ENCODE measurements around the gene CNOT4. TPM values are rescaled to one million over a fixed set of nuclear protein-coding genes. Genes with fewer than 3 reads are reported as not detected.
A peak's percentile ranks its signal among the peaks of the same experiment; 100 is the strongest.

The CNOT4 gene
- total and polyA plus RNA-seq, 2 donors (not counting 1 experiment from before 2014, with no cell fraction given), result 14.9 to 15.9 TPM

- Histone ChIP-seq H3K9me3 (ENCODE audit: control insufficient read depth, insufficient read depth, low read depth, low read length) (no peaks in the 10 kb centered on the region), H3K4me2 (ENCODE audit: extremely low read depth, insufficient read depth, low read length) (peak overlapping the region; percentile 88)
These were observed 48.5 kb upstream of the CNOT4 start for GRCh38 chr7:135558337-135558767.

DNA sequence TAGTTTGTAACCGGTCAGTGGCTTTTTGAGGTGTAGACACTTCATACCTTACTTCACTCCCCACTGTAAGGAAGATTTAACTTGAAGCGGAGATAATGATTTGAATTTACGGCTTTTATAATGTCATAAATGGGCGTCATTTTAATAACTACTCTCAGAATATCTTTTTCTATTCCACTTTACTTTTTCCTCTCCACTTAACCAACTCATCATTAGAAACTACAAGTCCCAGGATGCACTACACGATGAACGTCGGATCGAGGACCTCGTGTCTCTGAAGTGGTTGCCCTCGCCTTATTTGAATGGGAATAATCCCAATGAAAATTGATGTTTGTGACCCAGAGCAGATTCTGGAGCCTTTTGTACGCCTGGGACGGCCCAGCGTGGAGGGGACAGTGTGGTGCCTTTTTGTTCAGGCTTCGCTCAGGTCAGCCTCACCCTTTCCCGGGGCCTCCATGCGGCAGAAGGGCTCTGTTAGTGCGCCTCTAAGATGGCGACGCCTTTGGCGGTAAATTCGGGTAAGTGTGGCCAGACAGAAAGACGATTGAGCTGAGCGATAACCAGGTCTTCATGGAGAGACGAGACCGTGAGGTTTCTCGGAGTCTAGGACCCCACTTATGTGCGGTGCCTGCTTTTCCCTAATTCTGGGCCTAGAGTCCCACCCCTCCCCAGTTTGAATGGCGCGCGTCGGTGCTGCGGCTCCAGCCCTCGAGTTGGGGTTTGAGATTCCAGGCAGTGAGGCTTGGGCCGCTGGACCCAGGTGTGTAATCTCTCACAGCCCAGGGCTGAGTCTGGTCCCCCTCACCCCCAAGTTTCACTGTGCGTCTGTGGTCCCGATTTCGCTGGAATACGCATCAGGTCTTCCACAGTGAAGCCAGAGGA is 47.8 kb upstream of the CNOT4 start, which contains the start of gene NUP205:
NUP205 (plus strand) TSS at position 463 of the 882 bp plus-strand sequence; CDS start at position 491, 28 bp downstream.
- Histone ChIP-seq H3K9ac (ENCODE audit: insufficient read depth, low read length) (peak within 1 kb of the TSS; percentile 67), H2AFZ (ENCODE audit: low read length) (peak within 1 kb of the TSS; percentile 91), H3K27ac (ENCODE audit: insufficient read depth, low read length) (peak within 1 kb of the TSS; percentile 91), H3K4me3 (replicated peaks in 1 of 4; ENCODE audit: control extremely low read depth in 1 of 4, insufficient read depth in 1 of 4, low read depth in 3 of 4, low read length in 4 of 4) (peak within 1 kb of the TSS; percentile 78 to 92 (median 83)), H3K36me3 (ENCODE audit: control insufficient read depth, insufficient read depth, low read length) (no peaks in the 10 kb centered on the region), H3K9me3 (ENCODE audit: control insufficient read depth, insufficient read depth, low read depth, low read length) (no peaks in the 10 kb centered on the region), H3K79me2 (ENCODE audit: control insufficient read depth, insufficient read depth, low read length) (peaks cover 40% of the 10 kb centered on the region), H3K4me2 (ENCODE audit: extremely low read depth, insufficient read depth, low read length) (peak within 1 kb of the TSS; percentile 88), H4K20me1 (ENCODE audit: control insufficient read depth, extremely low read depth, insufficient read depth, low read length) (no peaks in the 10 kb centered on the region), H3K27me3 (ENCODE audit: control insufficient read depth, insufficient read depth, low read length) (no peaks in the 10 kb centered on the region), H3K4me1 (ENCODE audit: control insufficient read depth, extremely low read depth, insufficient read depth, low read length) (no peaks in the 10 kb centered on the region)
- no peak for TF ChIP-seq CTCF (conservative IDR thresholded peaks at IDR 0.05 in 1 of 2, IDR thresholded peaks at IDR 0.05 in 1 of 2; ENCODE audit: low read depth in 1 of 2, low read length in 2 of 2)
- DNase-seq (ENCODE audit: low read depth in 2 of 2), result peak; percentile 75 to 92

More at GRCh38 chr7:135558337-135558767, 48.5 kb upstream of the CNOT4 start:
- H3K4me3 ChIP-seq (replicated peaks in 1 of 4; ENCODE audit: control extremely low read depth in 1 of 4, insufficient read depth in 1 of 4, low read depth in 3 of 4, low read length in 4 of 4), result peak overlapping the region; percentile 78 to 92 (median 83)
- H4K20me1 ChIP-seq (ENCODE audit: control insufficient read depth, extremely low read depth, insufficient read depth, low read length), result no peaks in the 10 kb centered on the region
- H3K9ac ChIP-seq (ENCODE audit: insufficient read depth, low read length), result peak overlapping the region; percentile 67
- H3K27me3 ChIP-seq (ENCODE audit: control insufficient read depth, insufficient read depth, low read length), result no peaks in the 10 kb centered on the region
- peak; percentile 56 to 59 for DNase-seq (ENCODE audit: low read depth in 2 of 2)
- H3K79me2 ChIP-seq (ENCODE audit: control insufficient read depth, insufficient read depth, low read length), result peaks cover 44% of the 10 kb centered on the region
- peak overlapping the region; percentile 91 for H2AFZ ChIP-seq (ENCODE audit: low read length)
- TF ChIP-seq EZH2 (IDR thresholded peaks at IDR 0.05; ENCODE audit: low read length, missing control alignments), result no peak
- peak; percentile 55 to 60 for TF ChIP-seq CTCF (conservative IDR thresholded peaks at IDR 0.05 in 1 of 2, IDR thresholded peaks at IDR 0.05 in 1 of 2; ENCODE audit: low read depth in 1 of 2, low read length in 2 of 2)
- no peaks in the 10 kb centered on the region for H3K36me3 ChIP-seq (ENCODE audit: control insufficient read depth, insufficient read depth, low read length)
- H3K27ac ChIP-seq (ENCODE audit: insufficient read depth, low read length), result peak overlapping the region; percentile 91
- no peaks in the 10 kb centered on the region for H3K4me1 ChIP-seq (ENCODE audit: control insufficient read depth, extremely low read depth, insufficient read depth, low read length)

DNA sequence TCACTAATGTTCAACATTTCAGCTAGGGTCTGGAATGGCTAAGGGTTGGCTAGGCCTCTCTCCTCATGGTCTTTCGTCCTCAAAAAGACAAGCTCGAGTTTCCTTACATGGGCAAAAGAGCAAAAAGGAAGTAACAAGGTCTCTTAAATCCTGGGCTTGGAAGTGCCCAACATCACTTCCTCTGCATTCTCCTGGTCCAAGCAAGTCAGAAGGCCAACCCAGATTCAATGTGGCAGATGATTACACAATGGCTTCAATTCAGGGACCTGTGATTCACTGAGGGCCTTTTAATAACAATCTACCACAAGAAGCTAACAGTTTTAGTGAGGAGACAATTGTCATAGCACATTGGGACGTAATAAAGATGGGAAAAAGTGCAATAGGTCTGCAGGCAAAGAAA is 43.4 kb upstream of the CNOT4 start:
- no peaks in the 10 kb centered on the region for H4K20me1 ChIP-seq (ENCODE audit: control insufficient read depth, extremely low read depth, insufficient read depth, low read length)
- DNase-seq (ENCODE audit: low read depth in 2 of 2), result no peak
- no peak overlapping the region for H3K27ac ChIP-seq (ENCODE audit: insufficient read depth, low read length)
- H3K4me2 ChIP-seq (ENCODE audit: extremely low read depth, insufficient read depth, low read length), result no peak overlapping the region
- no peaks in the 10 kb centered on the region for H3K9me3 ChIP-seq (ENCODE audit: control insufficient read depth, insufficient read depth, low read depth, low read length)
- no peak overlapping the region for H3K9ac ChIP-seq (ENCODE audit: insufficient read depth, low read length)
- no peak overlapping the region for H3K4me3 ChIP-seq (replicated peaks in 1 of 4; ENCODE audit: control extremely low read depth in 1 of 4, insufficient read depth in 1 of 4, low read depth in 3 of 4, low read length in 4 of 4)
- no peaks in the 10 kb centered on the region for H3K4me1 ChIP-seq (ENCODE audit: control insufficient read depth, extremely low read depth, insufficient read depth, low read length)
- H3K79me2 ChIP-seq (ENCODE audit: control insufficient read depth, insufficient read depth, low read length), result peaks cover 5% of the 10 kb centered on the region
- no peaks in the 10 kb centered on the region for H3K36me3 ChIP-seq (ENCODE audit: control insufficient read depth, insufficient read depth, low read length)
- TF ChIP-seq EZH2 (IDR thresholded peaks at IDR 0.05; ENCODE audit: low read length, missing control alignments) (no peak), CTCF (conservative IDR thresholded peaks at IDR 0.05 in 1 of 2, IDR thresholded peaks at IDR 0.05 in 1 of 2; ENCODE audit: low read depth in 1 of 2, low read length in 2 of 2) (no peak)
- no peak overlapping the region for H2AFZ ChIP-seq (ENCODE audit: low read length)
- H3K27me3 ChIP-seq (ENCODE audit: control insufficient read depth, insufficient read depth, low read length), result peaks cover 3% of the 10 kb centered on the region

Measured in fibroblast of lung (primary cell).